K562 (cell line): ENCODE measurements around the gene SNX14. TPM values are rescaled to one million over a fixed set of nuclear protein-coding genes. Genes with fewer than 3 reads are reported as not detected.

Experiments
- ATAC-seq: fragments of 200-7000 bp; cut with Tn5 transposase; 3 replicates; pipeline ENCODE4 v1.9.1; 2020; ENCODE audit warnings: moderate library complexity
- BruUV-seq: library from RNA; stranded (reverse); fragments of 400-500 nt; replicated peaks from 2 replicates; lab custom pipeline; 2021; lab: Mats Ljungman, UMichigan
- CTCF ChIA-PET: fragments of 300-600 bp; formaldehyde crosslinking; extraction: SDS; loops from one replicate; lab custom pipeline; 2021; ENCODE audit warnings: low intra/inter-chr PET ratio; lab: Yijun Ruan, JAX
- POLR2A ChIA-PET: fragments of 300-600, 350-650 bp; sonication (Branson Sonifier 250); formaldehyde crosslinking; extraction: SDS; loops from one replicate; lab custom pipeline; 2021; ENCODE audit warnings: antibody characterized with exemption, inconsistent platforms; lab: Yijun Ruan, JAX
- DNase-seq, 4 experiments: peaks; one replicate each; pipeline versions ENCODE4 v3.0.0 to v3.0.0-alpha.2; 2011 to 2018; ENCODE audit warnings: low spot score in 3 of 4, mixed read lengths in 3 of 4; ENCODE audit errors: extremely low read depth in 1 of 4
- FAIRE-seq: peaks from 2 replicates; lab custom pipeline; 2011; peaks lifted over from hg19 to GRCh38; lab: Jason Lieb, UNC
- H2AFZ ChIP-seq: 2 replicates; pipeline ENCODE4 v1.6.0; 2011; ENCODE audit warnings: low read depth, low read length, control low read depth, inconsistent platforms
- H3K27ac ChIP-seq: fragments of 200-600 bp; 3 replicates; pipeline ENCODE4 v1.8.0; 2011; ENCODE audit warnings: low read depth, mild to moderate bottlenecking, control low read depth, inconsistent platforms, low read length, moderate library complexity, mixed read lengths; ENCODE audit errors: extremely low read depth
- H3K27me3 ChIP-seq, 2 experiments: fragments of 300-600 bp in 1 of 2; 2 replicates in 1 of 2; 3 replicates in 1 of 2; pipeline versions ENCODE4 v1.6.0 to v1.8.0; 2011; ENCODE audit warnings: inconsistent platforms in 2 of 2, low read length in 2 of 2, mild to moderate bottlenecking in 1 of 2, mixed read lengths in 1 of 2, moderate library complexity in 1 of 2; ENCODE audit not compliant: control insufficient read depth in 2 of 2, insufficient read depth in 2 of 2
- H3K36me3 ChIP-seq: fragments of 300-600 bp; 3 replicates; pipeline ENCODE4 v1.8.0; 2011; ENCODE audit warnings: mild to moderate bottlenecking, low read length, inconsistent platforms; ENCODE audit not compliant: control insufficient read depth, insufficient read depth
- H3K4me1 ChIP-seq, 2 experiments: fragments of 200-600 bp in 1 of 2; replicated peaks in 1 of 2; 2 replicates in 1 of 2; 3 replicates in 1 of 2; pipeline versions ENCODE4 v1.5.1 to v1.8.0; 2011; ENCODE audit warnings: inconsistent platforms in 2 of 2, low read length in 2 of 2, mild to moderate bottlenecking in 1 of 2, mixed read lengths in 1 of 2, moderate library complexity in 1 of 2; ENCODE audit not compliant: control insufficient read depth in 2 of 2, insufficient read depth in 2 of 2
- H3K4me2 ChIP-seq: 2 replicates; pipeline ENCODE4 v1.6.1; 2011; ENCODE audit warnings: low read length, control low read depth, inconsistent platforms, mixed read lengths; ENCODE audit not compliant: insufficient read depth
- H3K4me3 ChIP-seq: fragments of 200-600 bp; sonication (generic), shearing (Covaris generic); 2 replicates; pipeline ENCODE4 v1.5.1; 2016; ENCODE audit warnings: control low read depth, inconsistent platforms
- H3K79me2 ChIP-seq: fragments of 200-600 bp; 3 replicates; pipeline ENCODE4 v1.8.0; 2011; ENCODE audit warnings: low read length, inconsistent platforms; ENCODE audit not compliant: control insufficient read depth, insufficient read depth
- H3K9ac ChIP-seq, 2 experiments: 2 replicates each; pipeline versions ENCODE4 v1.6.0 to v1.6.1; 2011; ENCODE audit warnings: low read depth in 2 of 2, low read length in 2 of 2, control low read depth in 1 of 2, inconsistent platforms in 1 of 2, mild to moderate bottlenecking in 1 of 2, mixed read lengths in 1 of 2; ENCODE audit not compliant: insufficient read depth in 1 of 2
- H3K9me1 ChIP-seq: one replicate; pipeline ENCODE4 v1.6.0; 2011; ENCODE audit warnings: inconsistent platforms, mild to moderate bottlenecking, low read length, moderate library complexity; ENCODE audit not compliant: control insufficient read depth, insufficient read depth
- H3K9me3 ChIP-seq: replicated peaks from 2 replicates; pipeline ENCODE4 v1.5.1; 2011; ENCODE audit warnings: low read depth, low read length, inconsistent platforms; ENCODE audit not compliant: control insufficient read depth, insufficient read depth
- H4K20me1 ChIP-seq: replicated peaks from 2 replicates; pipeline ENCODE4 v1.6.1; 2011; ENCODE audit warnings: low read length, inconsistent platforms, mixed read lengths; ENCODE audit not compliant: control insufficient read depth, insufficient read depth
- CBX3 ChIP-seq, 2 experiments: IDR thresholded peaks; 1 replicate in 1 of 2; 2 replicates in 1 of 2; pipeline ENCODE4 v1.6.1; 2012; ENCODE audit warnings: inconsistent platforms in 2 of 2, low read length in 2 of 2, borderline replicate concordance in 1 of 2, control low read depth in 1 of 2
- CCAR2 ChIP-seq: fragments of 200-400 bp; formaldehyde crosslinking; IDR thresholded peaks from 2 replicates; pipeline ENCODE4 v1.6.1; 2017; ENCODE audit warnings: mild to moderate bottlenecking, low read depth, low read length
- CREBBP ChIP-seq: IDR thresholded peaks from one replicate; pipeline ENCODE4 v1.6.1; 2012; ENCODE audit warnings: low read depth, mild to moderate bottlenecking, control low read depth, inconsistent platforms, low read length
- EP400 ChIP-seq: fragments of 450-650 bp; IDR thresholded peaks from 2 replicates; pipeline ENCODE4 v1.6.1; 2017; ENCODE audit warnings: antibody characterized with exemption, mild to moderate bottlenecking, moderate library complexity
- GTF2A2 ChIP-seq: IDR thresholded peaks from 2 replicates; pipeline ENCODE4 v1.6.1; 2016; ENCODE audit warnings: mild to moderate bottlenecking, missing genetic modification characterization, missing compliant biosample characterization
- MAFK ChIP-seq: IDR thresholded peaks from 2 replicates; pipeline ENCODE4 v1.6.1; 2011; ENCODE audit warnings: low read length, improper control_type of control experiment
- MTA1 ChIP-seq: fragments of 450-650 bp; IDR thresholded peaks from 2 replicates; pipeline ENCODE4 v1.6.1; 2017; ENCODE audit warnings: borderline replicate concordance
- RBM25 ChIP-seq: fragments of 200-400 bp; formaldehyde crosslinking; IDR thresholded peaks from 2 replicates; pipeline ENCODE4 v1.6.1; 2018; ENCODE audit warnings: low read length, low read depth, moderate library complexity; ENCODE audit not compliant: severe bottlenecking
- SOX6 ChIP-seq: fragments of 450-650 bp; IDR thresholded peaks from 2 replicates; pipeline ENCODE4 v1.6.1; 2014; ENCODE audit warnings: mild to moderate bottlenecking
- TRIM24 ChIP-seq, 2 experiments: fragments of 450-650 bp; IDR thresholded peaks; 2 replicates each; pipeline ENCODE4 v1.6.1; 2016
- TRIM28 ChIP-seq: fragments of 450-650 bp; IDR thresholded peaks from 2 replicates; pipeline ENCODE4 v1.6.1; 2017
- ZNF253 ChIP-seq: fragments of 250-450 bp; sonication (Bioruptor Pico); conservative IDR thresholded peaks from 2 replicates; pipeline ENCODE4 v1.6.1; 2021; ENCODE audit warnings: mild to moderate bottlenecking
- ZNF584 ChIP-seq: fragments of 200-800 bp; sonication (Bioruptor generic); IDR thresholded peaks from 2 replicates; pipeline ENCODE4 v1.6.1; 2016; ENCODE audit warnings: low read depth, mild to moderate bottlenecking, missing genetic modification characterization, missing compliant biosample characterization
- in situ Hi-C: fragments of 300-500 bp; cut with MboI; formaldehyde crosslinking; loops from 4 replicates; pipeline ENCODE4 v1.15.0; 2018; ENCODE audit warnings: inconsistent platforms, mixed read lengths
- intact Hi-C: fragments of 100-400 bp; cut with micrococcal nuclease; formaldehyde crosslinking; loops from 2 replicates; pipeline ENCODE4 v1.14.2; 2022
- polyA plus RNA-seq, 8 experiments: library from polyadenylated mRNA; depleted of rRNA in 4 of 8; stranded (reverse) in 5 of 8; unstranded in 3 of 8; fragments of >200 nt; fragmentation: Nextera tagmentation in 2 of 8; fragmentation: Illumina TruSeq in 1 of 8; extraction: Ambion mirVana in 2 of 8; extraction: Trizol in 1 of 8; gene quantifications; 2 replicates each; pipeline versions ENCODE4 v1.2.1 to v1.2.3, GENCODE V29; 2011 to 2014; ENCODE audit warnings: inconsistent platforms in 1 of 8, missing spikeins in 1 of 8
- total RNA-seq, 7 experiments: library from RNA; depleted of rRNA in 6 of 7; stranded (reverse); fragments of >200 nt in 6 of 7; fragmentation: Illumina TruSeq in 2 of 7; extraction: Trizol in 2 of 7; gene quantifications; 2 replicates each; pipeline versions ENCODE4 v1.2.1 to v1.2.3, GENCODE V29; 2011 to 2021; ENCODE audit warnings: low replicate concordance in 1 of 7
- TF ChIP-seq, protein P1 (sequence below): fragments of 450-650 bp; IDR thresholded peaks from 2 replicates; pipeline ENCODE4 v1.6.1; 2018; ENCODE audit warnings: mild to moderate bottlenecking, low read depth; ENCODE audit not compliant: partially characterized antibody

The SNX14 gene
- total and polyA plus RNA-seq, 9 of the 15 experiments (the other 6 are each of a cell fraction or from before 2014, with no cell fraction given), result 46.5 to 140 (median 71.2) TPM

DNA sequence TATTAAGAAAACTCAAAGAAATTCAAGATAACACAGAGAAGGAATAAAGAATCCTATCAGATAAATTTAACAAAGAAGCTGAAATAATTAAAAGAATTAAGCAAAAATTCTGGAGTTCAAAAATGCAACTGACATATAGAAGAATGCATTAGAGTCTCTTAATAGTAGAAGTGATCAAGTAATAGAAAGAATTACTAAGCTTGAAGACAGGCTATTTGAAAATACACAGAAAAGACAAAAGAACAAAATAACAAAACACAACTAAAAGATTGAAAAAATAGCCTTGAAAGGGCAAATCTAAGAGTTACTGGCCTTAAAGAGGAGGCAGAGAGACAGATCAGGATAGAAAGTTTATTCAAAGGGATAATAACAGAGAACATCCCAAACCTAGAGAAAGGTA is 12.1 kb downstream of the SNX14 start:
- H4K20me1 ChIP-seq, result no peaks in the 10 kb centered on the region
- H2AFZ ChIP-seq, result no peak overlapping the region
- H3K9ac ChIP-seq, result no peak overlapping the region
- H3K36me3 ChIP-seq, result peaks cover 19% of the 10 kb centered on the region
- BruUV-seq, result no TSS peak
- POLR2A ChIA-PET, result interaction anchor here (0.6 to 1.9 kb wide), 2 partner anchors 8 to 70 kb away, joined by 3 to 14 read pairs; no protein-coding TSS in a partner anchor
- TF ChIP-seq TRIM28, result peak; percentile 95
- no peak for TF ChIP-seq CREBBP
- no peak for TF ChIP-seq CCAR2
- TF ChIP-seq MTA1, result no peak
- no peak for TF ChIP-seq ZNF584
- no peak for TF ChIP-seq GTF2A2 (tag)
- TF ChIP-seq, protein P1, sequence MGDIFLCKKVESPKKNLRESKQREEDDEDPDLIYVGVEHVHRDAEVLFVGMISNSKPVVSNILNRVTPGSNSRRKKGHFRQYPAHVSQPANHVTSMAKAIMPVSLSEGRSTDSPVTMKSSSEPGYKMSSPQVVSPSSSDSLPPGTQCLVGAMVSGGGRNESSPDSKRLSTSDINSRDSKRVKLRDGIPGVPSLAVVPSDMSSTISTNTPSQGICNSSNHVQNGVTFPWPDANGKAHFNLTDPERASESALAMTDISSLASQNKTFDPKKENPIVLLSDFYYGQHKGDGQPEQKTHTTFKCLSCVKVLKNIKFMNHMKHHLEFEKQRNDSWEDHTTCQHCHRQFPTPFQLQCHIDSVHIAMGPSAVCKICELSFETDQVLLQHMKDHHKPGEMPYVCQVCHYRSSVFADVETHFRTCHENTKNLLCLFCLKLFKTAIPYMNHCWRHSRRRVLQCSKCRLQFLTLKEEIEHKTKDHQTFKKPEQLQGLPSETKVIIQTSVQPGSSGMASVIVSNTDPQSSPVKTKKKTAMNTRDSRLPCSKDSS, result peak; percentile 78
- peak in 1 of 2 experiments; percentile 95; a peak in 2 of 3 replicates for TF ChIP-seq CBX3 (IDR thresholded peaks at IDR 0.05; ENCODE audit: borderline replicate concordance in 1 of 2, low read length in 2 of 2)
- TF ChIP-seq MAFK, result no peak
- TF ChIP-seq SOX6, result no peak
- TF ChIP-seq ZNF253 (CRISPR knock-in tag), result no peak
- TF ChIP-seq TRIM24 (IDR thresholded peaks at IDR 0.05), result peak in 1 of 2 experiments; percentile 76; a peak in 3 of 4 replicates
- peak; percentile 58 for TF ChIP-seq RBM25
- no peak for TF ChIP-seq EP400
- TF ChIP-seq, all 486 proteins: peak for 5
- CTCF ChIA-PET, result no interaction called here
- no peak overlapping the region for H3K4me2 ChIP-seq
- intact Hi-C loops, result no loop called here
- peaks cover 4% of the 10 kb centered on the region for H3K9me3 ChIP-seq
- no peaks in the 10 kb centered on the region for H3K27me3 ChIP-seq
- peaks cover 8 to 22% of the 10 kb centered on the region in 2 experiments for H3K4me1 ChIP-seq
- H3K4me3 ChIP-seq, result no peak overlapping the region
- in situ Hi-C loops, result no loop called here
- peaks cover 87% of the 10 kb centered on the region for H3K79me2 ChIP-seq
- FAIRE-seq (no peak), DNase-seq (no peak), ATAC-seq (no peak)
- H3K27ac ChIP-seq, result peak overlapping the region; percentile 81; the same call in 1 of the 3 replicates
- H3K9me1 ChIP-seq, result no peaks in the 10 kb centered on the region
